Activated naive CD4-positive, alpha-beta T cell treated with anti-CD3 and anti-CD28 coated beads, Interleukin-2, amount 50 U/mL, for 72 hours (primary cell): Measurements from ENCODE around the gene COMP. TPM values are rescaled to one million over a fixed set of nuclear protein-coding genes. Genes with fewer than 3 reads are reported as not detected.
A peak's percentile ranks its signal among the peaks of the same experiment; 100 is the strongest.
"Not testable (repeated sequence)": the region's sequence is repeated elsewhere in the genome, so short reads cannot be mapped to it uniquely, and the experiment has no call there.

ENCODE experiments used
- ATAC-seq, 2 donors: fragments of 150-1000 bp; cut with Tn5 transposase; 2 replicates each; pipeline ENCODE4 v1.10.0; 2021; ENCODE audit warnings: mild to moderate bottlenecking in 2 of 2, moderate library complexity in 2 of 2
- DNase-seq, 2 donors: peaks; one replicate each; pipeline ENCODE4 v3.0.0; 2021 to 2022; ENCODE audit warnings: low spot score in 2 of 2
- H3K27ac Mint-ChIP-seq, 2 donors: one replicate each; pipeline ENCODE4 v1.8.0; 2022; ENCODE audit warnings: mild to moderate bottlenecking in 2 of 2, mixed read lengths in 2 of 2
- H3K36me3 Mint-ChIP-seq, 2 donors: one replicate each; pipeline ENCODE4 v1.8.0; 2022; ENCODE audit warnings: mixed read lengths in 2 of 2
- H3K9me3 Mint-ChIP-seq, 2 donors: one replicate each; pipeline ENCODE4 v1.8.0; 2022; ENCODE audit warnings: mixed read lengths in 2 of 2
- total RNA-seq, 2 donors: library from RNA; stranded (reverse); gene quantifications; one replicate each; pipeline ENCODE4 v1.2.3, GENCODE V29; 2022

COMP gene
- total RNA-seq, result not detected

DNA sequence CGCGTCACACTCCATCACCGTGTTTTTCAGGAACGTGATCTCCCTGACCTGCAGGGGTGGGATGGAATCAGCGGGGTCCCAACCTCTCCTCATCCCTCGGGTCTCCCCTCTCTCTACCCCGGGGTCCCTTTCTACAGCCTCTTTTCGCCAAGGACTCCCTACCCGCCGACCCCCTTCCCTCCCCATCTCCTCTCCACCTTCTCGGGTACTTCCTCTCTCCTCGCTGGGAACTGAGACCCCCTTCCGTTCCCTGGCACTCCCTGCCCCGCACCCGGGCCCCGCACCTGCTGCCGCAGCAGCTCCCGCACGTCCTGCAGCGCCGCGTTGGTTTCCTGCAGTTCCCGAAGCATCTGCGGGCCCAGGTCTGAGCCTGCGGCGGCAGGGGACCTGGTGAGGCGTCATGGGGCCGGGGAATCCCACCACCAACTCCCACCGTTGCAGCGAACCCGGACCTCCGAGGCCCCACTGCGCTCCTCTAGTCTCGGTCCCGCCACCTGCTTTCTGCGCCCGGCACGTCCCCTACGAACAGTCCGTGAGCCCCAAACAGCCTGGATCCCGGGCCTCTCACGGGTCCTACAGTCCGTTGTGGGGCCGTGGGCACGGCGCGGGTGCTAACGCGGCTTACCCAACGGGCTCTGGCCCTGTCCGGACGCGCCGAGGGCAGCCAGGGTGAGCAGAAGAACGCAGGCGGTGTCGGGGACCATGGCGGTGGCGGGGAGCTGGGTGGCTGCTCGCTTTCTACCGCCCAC lies at the start of gene COMP:
Gene COMP, minus strand, starts transcription at position 740 of the 749 bp plus-strand sequence. Its CDS starts 36 bp downstream, at position 704.
- DNase-seq (no peak), ATAC-seq (no peak)
- H3K36me3 Mint-ChIP-seq, result peaks cover 6 to 10% of the 10 kb centered on the region in 2 donors
- H3K9me3 Mint-ChIP-seq, result no peaks in the 10 kb centered on the region
- peak within 1 kb of the TSS in 1 of 2 donors; percentile 5 for H3K27ac Mint-ChIP-seq

DNA sequence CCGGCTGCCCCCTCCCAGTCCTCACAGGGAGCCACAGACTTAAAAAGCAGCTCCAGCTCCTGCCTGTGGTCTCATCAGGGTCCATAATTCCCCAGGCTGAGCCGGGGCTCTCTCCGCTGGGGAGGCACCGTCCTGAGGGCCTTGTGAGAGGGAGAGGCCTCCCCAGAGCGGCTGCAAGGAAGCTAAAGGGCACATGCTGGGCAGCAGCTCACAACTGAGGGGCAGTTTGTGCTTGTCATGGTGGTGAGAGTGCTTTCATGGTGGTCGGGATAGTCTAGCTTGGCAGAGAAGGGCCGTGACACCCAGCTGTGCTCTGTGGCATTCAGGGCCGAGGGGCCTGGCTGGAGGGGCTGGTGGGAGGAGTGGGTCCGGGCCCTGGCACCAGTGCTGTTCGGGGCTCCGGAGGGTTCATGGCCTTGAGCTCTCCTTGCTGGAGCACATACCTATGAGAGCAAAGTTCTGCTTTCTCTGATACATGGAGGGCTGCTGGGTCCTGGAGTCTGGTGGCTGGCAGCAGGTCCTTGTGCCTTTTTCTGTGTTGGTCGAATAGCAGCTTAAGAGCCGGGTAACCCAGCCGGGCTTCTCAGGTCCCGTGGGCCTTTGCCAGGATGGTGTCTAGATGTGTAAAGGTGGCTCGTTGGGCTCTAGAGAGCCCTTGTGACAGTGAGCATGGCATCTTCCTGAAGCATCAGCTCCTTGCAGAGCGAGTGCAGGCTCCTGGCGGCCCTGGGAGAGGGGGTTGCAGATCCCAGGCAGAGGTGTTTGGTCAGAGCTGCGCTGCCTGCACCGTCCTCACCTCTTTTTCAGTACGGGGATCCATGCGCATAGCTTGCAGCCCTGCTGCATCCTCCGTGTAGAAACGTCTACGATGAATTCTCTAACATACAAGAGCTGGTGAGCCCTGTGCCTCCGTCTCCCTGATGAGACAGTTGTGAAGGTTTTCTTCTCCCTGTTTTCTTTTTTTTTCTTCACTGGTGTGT lies 49.5 kb upstream of the COMP start:
- H3K27ac Mint-ChIP-seq, result peak overlapping the region; percentile 44 to 72
- DNase-seq (no peak), ATAC-seq (no peak)
- peaks cover 0 to 23% of the 10 kb centered on the region in 2 donors for H3K36me3 Mint-ChIP-seq
- no peaks in the 10 kb centered on the region for H3K9me3 Mint-ChIP-seq

DNA sequence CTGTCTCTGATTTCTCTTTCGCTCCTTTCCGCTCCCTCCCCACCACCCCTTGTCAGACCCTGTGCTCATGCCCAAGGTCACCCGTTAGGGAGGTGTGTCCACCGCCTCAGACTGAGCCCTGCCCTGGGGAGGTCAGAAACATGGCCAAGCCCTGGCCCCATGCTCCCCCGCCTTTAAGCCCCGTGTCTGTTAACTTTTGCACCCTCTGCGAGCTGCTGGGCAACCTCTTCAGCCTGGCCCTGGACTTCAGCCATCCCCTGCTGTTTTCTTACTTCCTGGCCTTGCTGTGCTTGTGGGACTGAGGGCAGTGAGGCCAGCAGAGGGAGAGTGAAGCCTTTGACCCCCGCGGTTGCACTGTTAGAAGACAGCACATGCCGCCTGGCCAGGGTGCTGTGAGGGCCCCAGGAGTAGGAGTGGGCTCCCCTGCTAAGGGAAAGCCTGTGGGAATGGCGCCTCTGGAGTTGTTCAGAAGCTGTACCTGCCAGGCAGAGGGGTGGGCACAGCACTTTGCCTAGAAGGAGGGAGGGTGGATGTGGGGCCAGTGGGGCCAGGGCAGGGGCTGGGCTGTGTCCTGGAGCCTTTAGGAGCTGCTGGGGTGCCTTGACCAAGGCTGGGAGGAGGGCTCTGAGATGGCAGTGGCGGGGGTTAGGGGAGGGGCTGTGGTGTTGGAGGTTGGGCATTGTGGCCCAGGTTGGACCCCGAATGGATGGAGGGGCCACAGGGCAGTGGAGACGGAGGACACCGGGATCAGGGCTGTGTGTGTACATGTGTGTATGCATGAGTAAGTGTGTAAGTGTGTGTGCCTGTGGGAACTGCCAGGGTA lies 48.6 kb upstream of the COMP start:
- Mint-ChIP-seq H3K9me3 (no peaks in the 10 kb centered on the region), H3K36me3 (peaks cover 7 to 29% of the 10 kb centered on the region in 2 donors), H3K27ac (peak overlapping the region; percentile 68 to 72)

DNA sequence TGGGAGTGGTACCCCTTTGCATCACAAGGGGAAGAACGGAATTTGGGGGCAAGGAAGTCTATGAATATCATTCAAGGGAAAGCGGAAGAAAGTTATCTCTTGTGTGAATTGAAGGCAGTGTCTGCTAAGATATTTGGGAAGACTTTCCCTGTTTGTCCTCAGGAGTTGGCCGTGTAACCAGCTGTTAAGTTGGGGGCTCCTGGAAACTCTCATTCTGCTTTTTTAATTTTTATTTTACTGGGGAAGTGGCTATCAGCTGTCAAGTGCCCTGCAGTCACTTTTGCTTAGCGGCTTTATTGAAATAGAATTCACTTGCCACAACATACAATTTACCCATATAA lies 43.5 kb upstream of the COMP start:
- Mint-ChIP-seq H3K9me3 (no peaks in the 10 kb centered on the region), H3K36me3 (peaks cover 27 to 46% of the 10 kb centered on the region in 2 donors), H3K27ac (peak overlapping the region; percentile 84 to 92)
- ATAC-seq (no peak), DNase-seq (no peak)

More for the DNA sequence above, 48.6 kb upstream of the COMP start:
- DNase-seq, result no peak
- no peak for ATAC-seq

DNA sequence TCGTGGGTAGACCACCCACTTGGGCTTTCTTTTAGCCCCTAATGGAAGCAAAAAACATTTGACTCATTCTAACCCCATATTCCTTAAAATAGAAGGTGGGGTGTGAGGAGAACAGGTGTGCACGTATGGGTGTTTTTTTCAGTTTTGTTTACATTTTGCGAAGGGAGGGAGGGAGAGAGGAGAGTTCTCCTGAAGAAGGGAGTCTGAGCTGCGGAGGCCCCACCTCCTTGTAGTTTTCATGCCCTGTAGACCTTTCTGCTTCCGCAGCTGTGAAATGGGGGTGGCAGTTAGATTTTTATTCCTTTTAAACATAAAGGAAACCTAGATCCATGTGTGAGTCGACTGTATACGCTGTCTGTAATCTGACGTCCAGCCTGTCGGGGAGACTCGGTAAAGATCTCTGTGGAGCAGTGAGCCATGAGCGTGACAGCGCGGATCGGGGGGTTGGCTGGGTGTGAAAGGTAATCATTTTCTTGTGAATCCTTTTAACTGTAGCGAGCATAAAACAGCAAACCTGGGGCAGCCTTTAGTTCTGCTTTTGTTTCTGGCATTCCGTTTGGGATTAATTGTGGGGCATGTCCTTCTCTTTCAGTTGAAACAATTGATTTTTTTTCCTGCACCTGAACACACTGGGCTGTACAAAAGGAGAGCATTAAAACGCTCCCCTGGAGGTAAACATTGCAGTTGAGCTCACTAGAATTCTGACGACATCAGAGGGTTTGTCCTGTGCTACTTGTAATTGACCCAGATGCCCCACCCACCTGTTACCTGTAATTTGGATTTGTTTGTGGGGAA lies 42.9 kb upstream of the COMP start:
- Mint-ChIP-seq H3K36me3 (peaks cover 27 to 46% of the 10 kb centered on the region in 2 donors), H3K9me3 (no peaks in the 10 kb centered on the region), H3K27ac (peak overlapping the region; percentile 84 to 92)
- no peak for DNase-seq
- ATAC-seq, result no peak

DNA sequence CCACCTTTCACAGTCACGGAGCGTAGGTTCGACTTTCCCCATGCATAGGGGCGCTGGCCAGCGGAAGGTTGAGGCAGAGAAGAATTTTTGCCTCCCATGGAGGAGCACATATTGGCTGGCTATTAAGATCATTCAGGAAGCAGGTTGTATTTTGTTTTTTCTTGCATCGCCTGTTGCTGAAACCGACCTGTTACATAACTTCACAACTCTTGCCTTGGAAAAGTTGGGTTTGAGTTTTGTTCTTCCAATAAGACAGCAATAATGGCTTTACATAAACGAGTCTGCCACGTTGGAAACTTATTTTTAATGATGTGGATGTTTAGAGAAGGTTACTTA lies 42.0 kb upstream of the COMP start:
- peak in 1 of 2 donors; percentile 23 for DNase-seq
- Mint-ChIP-seq H3K27ac (peak overlapping the region; percentile 92 to 98), H3K9me3 (no peaks in the 10 kb centered on the region), H3K36me3 (peaks cover 27 to 46% of the 10 kb centered on the region in 2 donors)
- no peak for ATAC-seq

DNA sequence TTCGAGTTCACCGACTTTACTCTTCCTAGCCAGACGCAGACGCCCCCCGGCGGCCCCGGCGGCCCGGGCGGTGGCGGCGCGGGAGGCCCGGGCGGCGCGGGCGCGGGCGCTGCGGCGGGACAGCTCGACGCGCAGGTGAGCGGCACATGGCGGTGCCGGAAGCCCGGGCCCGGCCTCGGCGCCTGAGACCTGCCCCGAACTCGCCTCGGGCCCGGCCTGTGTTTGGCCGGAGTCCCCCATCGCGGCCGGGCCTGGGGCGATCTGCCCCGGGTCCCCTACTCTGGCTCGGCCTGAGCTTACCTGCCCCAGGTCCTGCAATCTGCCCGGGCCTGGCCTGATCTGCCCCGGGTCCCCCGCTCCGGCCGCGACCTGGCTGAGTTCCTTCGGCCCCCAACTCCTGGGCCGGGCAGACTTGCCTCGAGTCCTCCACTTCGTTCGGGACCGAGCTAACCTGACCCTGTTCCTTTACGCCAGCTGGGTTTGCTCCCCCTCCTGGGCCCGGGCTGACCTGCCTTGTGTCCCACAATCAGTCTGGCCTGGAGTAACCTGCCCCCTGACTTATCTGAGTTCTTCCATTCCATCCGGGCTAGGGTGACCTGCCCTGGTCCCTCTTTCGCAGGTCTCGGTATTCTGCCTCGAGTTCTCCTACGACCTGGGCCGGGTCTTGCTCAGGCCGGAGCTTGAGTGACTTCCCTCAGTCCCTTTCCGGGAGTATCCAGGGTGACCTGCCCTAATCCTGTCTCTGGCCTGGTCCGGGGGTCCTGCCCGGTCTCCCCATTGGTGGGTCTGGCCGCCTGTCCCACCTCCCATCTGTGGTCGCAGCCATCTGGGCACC lies 41.4 kb upstream of the COMP start:
- ATAC-seq (peak; percentile 60 to 61), DNase-seq (peak in 1 of 2 donors; percentile 36)
- no peaks in the 10 kb centered on the region for H3K9me3 Mint-ChIP-seq
- H3K36me3 Mint-ChIP-seq, result peaks cover 27 to 42% of the 10 kb centered on the region in 2 donors
- peak overlapping the region; percentile 92 to 98 for H3K27ac Mint-ChIP-seq

DNA sequence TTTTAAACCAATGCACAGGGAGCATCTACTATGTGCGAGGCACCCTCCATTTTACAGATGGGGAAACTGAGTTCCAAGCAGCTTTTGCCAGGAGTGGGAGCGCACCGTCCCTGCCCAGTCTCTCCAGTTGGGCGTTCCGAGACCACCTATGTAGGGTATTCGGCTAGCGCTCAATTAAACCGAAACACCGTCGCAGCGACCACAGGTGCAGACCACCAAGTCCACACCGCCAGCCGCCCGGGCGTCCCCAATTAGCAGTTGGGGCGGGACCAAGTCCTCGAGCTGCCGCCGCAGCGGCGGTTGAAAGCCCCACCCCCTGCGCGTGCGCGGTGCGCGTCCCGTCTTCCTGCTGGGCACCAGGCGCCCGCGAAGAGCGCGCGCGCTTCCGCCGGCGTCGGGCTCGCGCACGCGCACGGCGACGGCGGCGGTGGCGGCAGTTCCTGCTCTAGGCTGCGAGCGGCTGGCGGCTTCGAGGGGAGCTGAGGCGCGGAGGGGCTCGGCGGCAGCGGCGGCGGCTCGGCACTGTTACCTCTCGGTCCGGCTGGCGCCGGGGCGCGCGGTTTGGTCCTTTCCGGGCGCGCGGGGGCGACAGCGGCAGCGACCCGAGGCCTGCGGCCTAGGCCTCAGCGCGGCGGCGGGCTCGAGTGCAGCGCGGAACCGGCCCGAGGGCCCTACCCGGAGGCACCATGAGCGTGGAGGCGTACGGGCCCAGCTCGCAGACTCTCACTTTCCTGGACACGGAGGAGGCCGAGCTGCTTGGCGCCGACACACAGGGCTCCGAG lies 40.6 kb upstream of the COMP start, which contains the start of gene UPF1:
Gene UPF1, plus strand, starts transcription at position 436 of the 782 bp plus-strand sequence. Its CDS starts 251 bp downstream, at position 687.
- ATAC-seq (peak; percentile 87 to 90), DNase-seq (peak; percentile 97)
- peak within 1 kb of the TSS; percentile 92 to 98 for H3K27ac Mint-ChIP-seq
- H3K36me3 Mint-ChIP-seq, result peaks cover 27 to 42% of the 10 kb centered on the region in 2 donors
- H3K9me3 Mint-ChIP-seq, result no peaks in the 10 kb centered on the region

DNA sequence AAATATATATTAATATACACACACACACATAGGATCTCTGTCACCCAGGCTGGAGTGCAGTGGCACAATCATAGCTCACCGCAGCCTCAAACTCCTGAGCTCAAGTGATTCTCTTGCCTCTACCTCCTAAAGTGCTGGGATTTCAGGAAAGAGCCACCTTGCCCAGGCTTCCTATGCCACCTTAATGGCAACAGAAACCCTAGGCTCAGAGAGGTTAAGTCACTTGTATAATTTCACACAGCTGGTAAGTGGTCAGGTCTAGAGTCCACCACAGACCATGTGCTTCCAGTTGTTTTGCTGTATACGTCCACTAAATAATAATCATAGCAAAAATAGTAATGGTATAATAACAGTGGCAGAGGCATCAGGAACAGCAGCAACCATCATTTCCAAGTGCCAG lies 39.4 kb upstream of the COMP start:
- Mint-ChIP-seq H3K36me3 (peaks cover 27 to 34% of the 10 kb centered on the region in 2 donors), H3K9me3 (no peaks in the 10 kb centered on the region), H3K27ac (no peak overlapping the region)
- ATAC-seq (no peak), DNase-seq (no peak)

DNA sequence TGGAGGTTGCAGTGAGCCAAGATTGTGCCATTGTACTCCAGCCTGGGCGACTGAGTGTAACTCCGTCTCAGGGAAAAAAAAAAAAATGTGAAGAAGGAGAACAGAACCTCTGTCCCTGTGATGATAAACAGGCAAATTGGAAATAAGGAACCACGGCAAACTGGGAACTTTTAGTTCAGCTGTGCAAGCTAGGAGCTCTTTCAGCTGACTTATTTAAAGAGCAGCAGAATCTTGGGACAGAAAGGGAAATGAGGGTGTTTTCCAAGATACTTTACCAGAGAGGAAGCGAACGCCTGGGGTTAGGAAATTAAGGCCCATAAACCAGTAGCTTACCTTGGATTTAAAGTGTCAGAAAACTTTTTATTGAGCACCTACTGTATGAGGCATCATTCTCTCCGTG lies 37.7 kb upstream of the COMP start:
- no peak for DNase-seq
- H3K27ac Mint-ChIP-seq, result no peak overlapping the region
- peaks cover 14 to 19% of the 10 kb centered on the region in 2 donors for H3K36me3 Mint-ChIP-seq
- ATAC-seq, result no peak
- H3K9me3 Mint-ChIP-seq, result no peaks in the 10 kb centered on the region

DNA sequence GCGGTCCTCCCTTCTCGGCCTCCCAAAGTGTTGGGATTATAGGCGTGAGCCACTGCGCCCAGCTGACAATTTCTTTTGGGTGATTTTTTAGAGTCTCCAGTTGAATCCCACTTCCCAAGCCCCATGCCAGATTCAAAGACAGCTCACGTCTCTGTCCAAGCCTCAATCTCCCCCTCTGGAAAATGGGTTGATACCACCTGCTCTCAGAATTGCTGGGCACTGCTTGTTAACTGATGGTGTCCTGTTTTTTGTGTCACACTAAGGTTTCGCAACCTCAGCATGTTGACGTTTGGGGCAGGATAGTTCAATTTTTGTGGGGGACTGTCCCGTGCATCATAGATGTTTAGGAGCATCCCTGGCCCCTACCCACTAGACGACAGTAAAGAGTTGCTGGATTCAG lies 26.5 kb upstream of the COMP start:
- ATAC-seq, result no peak
- no peaks in the 10 kb centered on the region for H3K36me3 Mint-ChIP-seq

DNA sequence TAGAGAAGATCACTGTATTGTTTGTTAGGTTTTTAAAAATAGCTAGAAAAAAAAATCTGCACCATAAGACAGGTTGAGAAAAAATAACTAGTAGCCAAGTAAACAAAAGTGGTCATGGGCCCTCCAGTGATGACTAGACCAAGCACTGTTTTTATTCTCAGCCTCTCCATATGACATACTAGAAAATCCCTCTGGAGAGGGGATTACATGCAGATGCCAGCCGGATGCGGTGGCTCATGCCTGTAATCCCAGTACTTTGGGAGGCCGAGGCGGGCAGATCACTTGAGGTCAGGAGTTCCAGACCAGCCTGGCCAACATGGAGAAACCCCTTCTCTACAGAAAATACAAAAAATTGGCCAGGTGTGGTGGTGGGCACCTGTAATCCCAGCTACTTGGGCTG lies 25.5 kb upstream of the COMP start:
- H3K36me3 Mint-ChIP-seq, ATAC-seq, H3K27ac Mint-ChIP-seq, DNase-seq, H3K9me3 Mint-ChIP-seq: not testable (repeated sequence)

More for the DNA sequence above, 26.5 kb upstream of the COMP start:
- DNase-seq, result no peak
- no peaks in the 10 kb centered on the region for H3K9me3 Mint-ChIP-seq
- no peak overlapping the region for H3K27ac Mint-ChIP-seq

DNA sequence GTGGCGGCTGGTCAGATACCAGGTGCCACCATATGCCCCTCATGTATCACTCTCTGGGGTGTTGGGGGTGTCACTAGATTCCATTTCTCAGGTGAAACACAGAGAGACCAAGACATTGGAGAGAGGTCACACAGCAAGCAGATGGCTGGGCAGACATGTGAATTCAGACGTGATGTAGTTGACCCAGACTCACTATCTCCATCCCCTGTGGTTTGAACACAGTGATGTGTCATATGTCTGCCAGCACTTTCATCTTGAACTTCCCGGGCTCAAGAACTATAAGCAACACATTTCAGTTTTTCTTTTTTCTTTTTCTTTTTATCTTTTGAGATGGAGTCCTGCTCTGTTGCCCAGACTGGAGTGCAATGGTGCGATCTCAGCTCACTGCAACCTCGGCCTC lies 24.6 kb upstream of the COMP start:
- ATAC-seq (peak in 1 of 2 donors; percentile 61), DNase-seq (no peak)
- Mint-ChIP-seq H3K36me3 (no peaks in the 10 kb centered on the region), H3K9me3 (no peaks in the 10 kb centered on the region), H3K27ac (no peak overlapping the region)

DNA sequence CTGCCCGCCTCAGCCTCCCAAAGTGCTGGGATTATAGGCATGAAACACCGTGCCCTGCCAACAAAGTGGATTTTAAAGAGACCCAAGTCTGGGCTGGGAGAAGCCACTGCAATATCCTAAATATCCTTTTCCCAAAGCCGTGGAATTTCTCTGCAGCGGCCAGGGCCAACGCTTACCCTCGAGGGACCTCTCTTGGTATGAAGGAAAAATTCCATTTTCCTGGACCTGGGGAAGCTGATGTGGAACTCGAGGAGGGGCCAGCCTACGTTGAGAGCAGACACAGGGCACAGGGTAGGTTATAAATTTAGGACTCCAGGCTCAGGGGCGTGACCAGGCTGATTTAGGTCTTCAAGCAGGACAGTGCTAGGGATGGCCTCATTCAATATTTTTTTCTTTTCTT lies 23.0 kb upstream of the COMP start:
- no peak for DNase-seq
- H3K27ac Mint-ChIP-seq, result no peak overlapping the region

More for the DNA sequence above, 23.0 kb upstream of the COMP start:
- ATAC-seq, result no peak
- Mint-ChIP-seq H3K9me3 (no peaks in the 10 kb centered on the region), H3K36me3 (no peaks in the 10 kb centered on the region)
